RKO (cell line): ENCODE results near the gene CD300E.
A peak's percentile ranks its signal among the peaks of the same experiment; 100 is the strongest.
"Not testable (repeated sequence)": the region's sequence is repeated elsewhere in the genome, so short reads cannot be mapped to it uniquely, and the experiment has no call there.

Experiments used
- DNase-seq: peaks from one replicate; pipeline ENCODE4 v3.0.0-alpha.2; 2016; ENCODE audit warnings: low spot score

The CD300E gene

GRCh38 chr17:74598346-74599022, 25.1 kb downstream of the CD300E start:
- DNase-seq, result no peak

GRCh38 chr17:74597069-74597790, 26.3 kb downstream of the CD300E start:
- no peak for DNase-seq

GRCh38 chr17:74595037-74595750, 28.3 kb downstream of the CD300E start:
- DNase-seq, result no peak

GRCh38 chr17:74592087-74592990, 31.2 kb downstream of the CD300E start, which contains the start of gene CD300LD:
TSS of gene CD300LD (minus strand) at chr17:74592283. CDS start at chr17:74592202, 81 bp downstream.
- DNase-seq, result no peak

- DNase-seq, result no peak
Measured at GRCh38 chr17:74591503-74591902, 32.0 kb downstream of the CD300E start.

- DNase-seq, result no peak
Measured at GRCh38 chr17:74585711-74586110, 37.8 kb downstream of the CD300E start.

GRCh38 chr17:74584292-74585060, 39.1 kb downstream of the CD300E start:
- no peak for DNase-seq

- DNase-seq, result no peak
Measured at GRCh38 chr17:74582633-74583032, 40.9 kb downstream of the CD300E start.

GRCh38 chr17:74579900-74580299, 43.6 kb downstream of the CD300E start:
- DNase-seq, result no peak

GRCh38 chr17:74578979-74579378, 44.6 kb downstream of the CD300E start:
- DNase-seq, result no peak

GRCh38 chr17:74574489-74575142, 48.9 kb downstream of the CD300E start:
- DNase-seq, result no peak

- not testable (repeated sequence) for DNase-seq
Measured at GRCh38 chr17:74573635-74574034, 49.9 kb downstream of the CD300E start.

GRCh38 chr17:74573169-74573568, 50.4 kb downstream of the CD300E start:
- no peak for DNase-seq

GRCh38 chr17:74571621-74572270, 51.8 kb downstream of the CD300E start:
- no peak for DNase-seq

- peak; percentile 94 for DNase-seq
Measured at GRCh38 chr17:74569020-74570003, 54.2 kb downstream of the CD300E start.

GRCh38 chr17:74568106-74568873, 55.2 kb downstream of the CD300E start:
- DNase-seq, result no peak

GRCh38 chr17:74567397-74567796, 56.1 kb downstream of the CD300E start, which contains the start of gene CD300H:
TSS of gene CD300H (minus strand) at chr17:74567509.
- no peak for DNase-seq
